Left lung (tissue), 10 donors: ENCODE measurements around the gene HDDC3. TPM values are rescaled to one million over a fixed set of nuclear protein-coding genes. Genes with fewer than 3 reads are reported as not detected.
"Not testable (repeated sequence)": the region's sequence is repeated elsewhere in the genome, so short reads cannot be mapped to it uniquely, and the experiment has no call there.

Source experiments
- ATAC-seq: fragments of 200-7000 bp; cut with Tn5 transposase; one replicate; pipeline ENCODE4 v1.9.1; 2020; ENCODE audit warnings: moderate library complexity
- DNase-seq, 4 donors: peaks; one replicate each; pipeline ENCODE4 v3.0.0-alpha.2; 2013 to 2020
- H3K27ac ChIP-seq, 2 donors: fragments of 200-600 bp; sonication (generic) in 1 of 2; one replicate each; pipeline versions ENCODE4 v1.5.0 to v1.8.0; 2020 to 2021
- H3K27me3 ChIP-seq, 2 donors: fragments of 200-600 bp; sonication (generic) in 1 of 2; one replicate each; pipeline versions ENCODE4 v1.5.0 to v1.8.0; 2020 to 2021
- H3K36me3 ChIP-seq, 2 donors: fragments of 200-600 bp; sonication (generic) in 1 of 2; one replicate each; pipeline versions ENCODE4 v1.5.0 to v1.8.0; 2020 to 2021
- H3K4me1 ChIP-seq, 2 donors: fragments of 200-600 bp; one replicate each; pipeline ENCODE4 v1.8.0; 2021
- H3K4me3 ChIP-seq, 2 donors: fragments of 200-600 bp; sonication (generic) in 1 of 2; one replicate each; pipeline versions ENCODE4 v1.5.0 to v1.8.0; 2020 to 2021; ENCODE audit warnings: mild to moderate bottlenecking in 1 of 2
- H3K9me3 ChIP-seq, 2 donors: fragments of 200-600 bp; sonication (generic) in 1 of 2; one replicate each; pipeline versions ENCODE4 v1.5.0 to v1.8.0; 2020 to 2021
- CTCF ChIP-seq, 2 donors: fragments of 200-600 bp; sonication (generic) in 1 of 2; IDR thresholded peaks; one replicate each; pipeline versions ENCODE4 v1.5.0 to v1.8.0; 2021; ENCODE audit warnings: antibody characterized with exemption in 2 of 2
- intact Hi-C, 2 donors: fragments of 100-400 bp; cut with DNase I; formaldehyde crosslinking; loops; one replicate each; pipeline versions ENCODE4 v1.11.2 to v1.14.2; 2022
- polyA plus RNA-seq, 6 donors: library from polyadenylated mRNA; unstranded; fragments of 120-200 nt; gene quantifications; one replicate each; pipeline ENCODE4 v1.2.1, GENCODE V29; 2013; ENCODE audit not compliant: insufficient read length in 6 of 6
- total RNA-seq, 2 donors: library from RNA; stranded (reverse); fragmentation: NEBNext Ultra II Directional; extraction: Animal tissue kit (Norgen Biotek cat#: 25700); gene quantifications; one replicate each; pipeline ENCODE4 v1.2.1, GENCODE V29; 2021
- donor health status: DM: no; HTN: yes; CAD: no.
- donor health status: DM: no; HTN: no; CAD: no.

Gene HDDC3
- total and polyA plus RNA-seq, 8 donors = 10.3 to 15.9 (median 13.2) TPM

- TF ChIP-seq CTCF (IDR thresholded peaks at IDR 0.05) = peak; percentile 66 to 74
- H3K27me3 ChIP-seq = no peaks in the 10 kb centered on the region
These were observed 30.1 kb downstream of the HDDC3 start for GRCh38 chr15:90902040-90902839.

GRCh38 chr15:90901175-90902039, 30.9 kb downstream of the HDDC3 start:
- H3K27me3 ChIP-seq = no peaks in the 10 kb centered on the region
- peaks cover 8 to 20% of the 10 kb centered on the region in 2 donors for H3K4me1 ChIP-seq
- DNase-seq = no peak
- H3K36me3 ChIP-seq = peaks cover 0 to 23% of the 10 kb centered on the region in 2 donors
- ATAC-seq = no peak
- no peak for TF ChIP-seq CTCF (IDR thresholded peaks at IDR 0.05)
- peak overlapping the region; percentile 93 to 95 for H3K27ac ChIP-seq
- no peaks in the 10 kb centered on the region for H3K9me3 ChIP-seq
- H3K4me3 ChIP-seq = peak overlapping the region in 1 of 2 donors; percentile 82
- intact Hi-C loops = no loop called here

More at GRCh38 chr15:90902040-90902839, 30.1 kb downstream of the HDDC3 start:
- ATAC-seq (peak; percentile 91), DNase-seq (peak; percentile 84 to 95 (median 87))
- Histone ChIP-seq H3K27ac (peak overlapping the region; percentile 93 to 95), H3K9me3 (no peaks in the 10 kb centered on the region), H3K36me3 (peaks cover 0 to 26% of the 10 kb centered on the region in 2 donors), H3K4me1 (peaks cover 8 to 20% of the 10 kb centered on the region in 2 donors), H3K4me3 (peak overlapping the region; percentile 49 to 82)
- intact Hi-C loops = no loop called here

- not testable (repeated sequence) for ATAC-seq
These were observed 35.2 kb downstream of the HDDC3 start for GRCh38 chr15:90897131-90897655.

GRCh38 chr15:90895571-90896117, 36.7 kb downstream of the HDDC3 start:
- H3K27me3 ChIP-seq = no peaks in the 10 kb centered on the region
- H3K36me3 ChIP-seq = peaks cover 0 to 63% of the 10 kb centered on the region in 2 donors
- no peaks in the 10 kb centered on the region for H3K9me3 ChIP-seq
- H3K4me3 ChIP-seq = no peak overlapping the region
- DNase-seq (peak in 2 of 4 donors; percentile 18 to 44), ATAC-seq (peak; percentile 22)
- peak overlapping the region in 1 of 2 donors; percentile 25 for H3K27ac ChIP-seq
- intact Hi-C loops = no loop called here
- no peak for TF ChIP-seq CTCF (IDR thresholded peaks at IDR 0.05)
- H3K4me1 ChIP-seq = peaks cover 0 to 15% of the 10 kb centered on the region in 2 donors

More at GRCh38 chr15:90897131-90897655, 35.2 kb downstream of the HDDC3 start:
- H3K27ac ChIP-seq, H3K4me3 ChIP-seq, H3K27me3 ChIP-seq, H3K9me3 ChIP-seq, intact Hi-C loops: not testable (repeated sequence)
- peak in 1 of 4 donors; percentile 2 for DNase-seq
- Histone ChIP-seq H3K4me1 (peaks cover 0 to 20% of the 10 kb centered on the region in 2 donors), H3K36me3 (peaks cover 0 to 48% of the 10 kb centered on the region in 2 donors)
